Fibroblast of lung (primary cell): ENCODE results near the gene TEDC1.

Experiments
- EZH2 ChIP-seq: IDR thresholded peaks from 2 replicates; pipeline ENCODE4 v1.5.1; 2012; ENCODE audit warnings: low read length, control low read depth, mild to moderate bottlenecking; ENCODE audit errors: missing control alignments
- TF ChIP-seq, protein P1 (sequence below), 2 donors: IDR thresholded peaks in 1 of 2; conservative IDR thresholded peaks in 1 of 2; 1 replicate in 1 of 2; 2 replicates in 1 of 2; pipeline ENCODE4 v1.5.1; 2011 to 2012; ENCODE audit warnings: low read length in 2 of 2, control low read depth in 1 of 2, inconsistent platforms in 1 of 2, low read depth in 1 of 2, mild to moderate bottlenecking in 1 of 2

GRCh38 chr14:105530285-105531087, 39.4 kb downstream of the TEDC1 start:
- TF ChIP-seq, protein P1, sequence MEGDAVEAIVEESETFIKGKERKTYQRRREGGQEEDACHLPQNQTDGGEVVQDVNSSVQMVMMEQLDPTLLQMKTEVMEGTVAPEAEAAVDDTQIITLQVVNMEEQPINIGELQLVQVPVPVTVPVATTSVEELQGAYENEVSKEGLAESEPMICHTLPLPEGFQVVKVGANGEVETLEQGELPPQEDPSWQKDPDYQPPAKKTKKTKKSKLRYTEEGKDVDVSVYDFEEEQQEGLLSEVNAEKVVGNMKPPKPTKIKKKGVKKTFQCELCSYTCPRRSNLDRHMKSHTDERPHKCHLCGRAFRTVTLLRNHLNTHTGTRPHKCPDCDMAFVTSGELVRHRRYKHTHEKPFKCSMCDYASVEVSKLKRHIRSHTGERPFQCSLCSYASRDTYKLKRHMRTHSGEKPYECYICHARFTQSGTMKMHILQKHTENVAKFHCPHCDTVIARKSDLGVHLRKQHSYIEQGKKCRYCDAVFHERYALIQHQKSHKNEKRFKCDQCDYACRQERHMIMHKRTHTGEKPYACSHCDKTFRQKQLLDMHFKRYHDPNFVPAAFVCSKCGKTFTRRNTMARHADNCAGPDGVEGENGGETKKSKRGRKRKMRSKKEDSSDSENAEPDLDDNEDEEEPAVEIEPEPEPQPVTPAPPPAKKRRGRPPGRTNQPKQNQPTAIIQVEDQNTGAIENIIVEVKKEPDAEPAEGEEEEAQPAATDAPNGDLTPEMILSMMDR (conservative IDR thresholded peaks at IDR 0.05 in 1 of 2, IDR thresholded peaks at IDR 0.05 in 1 of 2; ENCODE audit: low read depth in 1 of 2, low read length in 2 of 2): no peak
- no peak for TF ChIP-seq EZH2
